Measurements from ENCODE around the gene CTTN.

CTTN gene

GRCh38 chr11:70462818-70463477 is 64.6 kb downstream of the CTTN start:
- DNase-seq (no peak), ATAC-seq (no peak)
- no peak overlapping the region for H3K27ac Mint-ChIP-seq
- peaks cover 23% of the 10 kb centered on the region for H3K4me1 Mint-ChIP-seq
- H3K9me3 Mint-ChIP-seq = no peaks in the 10 kb centered on the region
- no peak overlapping the region for H3K4me3 Mint-ChIP-seq
- H3K27me3 Mint-ChIP-seq = peaks cover 52% of the 10 kb centered on the region

DNA sequence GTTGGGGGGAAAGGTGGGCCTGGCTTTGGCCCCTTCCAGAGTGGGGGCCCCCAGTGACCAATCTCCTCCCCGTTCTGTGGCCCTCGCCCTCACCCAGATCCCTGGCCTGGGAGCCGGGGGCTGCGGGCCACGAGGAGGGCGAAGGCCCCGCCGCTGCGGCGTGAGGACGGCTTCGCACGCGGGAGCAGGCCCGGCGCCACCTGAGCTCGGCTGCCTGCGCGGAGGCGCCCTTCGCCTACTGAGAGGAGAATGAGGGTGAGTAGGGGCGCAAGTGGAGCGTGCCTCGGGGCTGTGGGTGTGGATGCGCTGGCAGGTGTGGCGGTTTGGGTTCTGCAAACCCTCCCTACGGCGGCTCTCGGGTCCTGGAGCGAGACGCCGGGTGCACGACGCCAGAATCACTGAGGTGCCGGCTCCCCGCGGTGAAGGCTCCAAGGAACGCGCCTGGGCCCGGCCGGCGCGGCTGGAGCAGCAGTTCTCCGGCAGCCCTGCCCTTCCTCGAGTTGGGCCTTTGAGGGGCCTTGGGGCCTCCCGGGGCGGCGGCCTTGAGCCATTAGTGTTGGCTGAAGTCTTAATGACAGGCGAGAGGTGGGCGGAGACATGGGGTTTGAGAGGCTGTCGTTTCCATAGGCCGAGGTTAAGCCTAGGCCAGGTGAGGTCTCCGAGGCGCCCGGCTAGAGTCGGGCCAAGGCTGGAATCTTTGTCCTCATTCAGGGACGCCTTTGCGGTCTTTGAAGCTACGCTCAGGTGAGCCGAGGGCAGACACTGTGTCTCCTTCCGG is 65.3 kb downstream of the CTTN start:
- H3K4me3 Mint-ChIP-seq = no peak overlapping the region
- no peak for DNase-seq
- H3K27ac Mint-ChIP-seq = no peak overlapping the region
- peaks cover 59% of the 10 kb centered on the region for H3K27me3 Mint-ChIP-seq
- H3K4me1 Mint-ChIP-seq = peaks cover 23% of the 10 kb centered on the region
- ATAC-seq = no peak
- H3K9me3 Mint-ChIP-seq = no peaks in the 10 kb centered on the region

DNA sequence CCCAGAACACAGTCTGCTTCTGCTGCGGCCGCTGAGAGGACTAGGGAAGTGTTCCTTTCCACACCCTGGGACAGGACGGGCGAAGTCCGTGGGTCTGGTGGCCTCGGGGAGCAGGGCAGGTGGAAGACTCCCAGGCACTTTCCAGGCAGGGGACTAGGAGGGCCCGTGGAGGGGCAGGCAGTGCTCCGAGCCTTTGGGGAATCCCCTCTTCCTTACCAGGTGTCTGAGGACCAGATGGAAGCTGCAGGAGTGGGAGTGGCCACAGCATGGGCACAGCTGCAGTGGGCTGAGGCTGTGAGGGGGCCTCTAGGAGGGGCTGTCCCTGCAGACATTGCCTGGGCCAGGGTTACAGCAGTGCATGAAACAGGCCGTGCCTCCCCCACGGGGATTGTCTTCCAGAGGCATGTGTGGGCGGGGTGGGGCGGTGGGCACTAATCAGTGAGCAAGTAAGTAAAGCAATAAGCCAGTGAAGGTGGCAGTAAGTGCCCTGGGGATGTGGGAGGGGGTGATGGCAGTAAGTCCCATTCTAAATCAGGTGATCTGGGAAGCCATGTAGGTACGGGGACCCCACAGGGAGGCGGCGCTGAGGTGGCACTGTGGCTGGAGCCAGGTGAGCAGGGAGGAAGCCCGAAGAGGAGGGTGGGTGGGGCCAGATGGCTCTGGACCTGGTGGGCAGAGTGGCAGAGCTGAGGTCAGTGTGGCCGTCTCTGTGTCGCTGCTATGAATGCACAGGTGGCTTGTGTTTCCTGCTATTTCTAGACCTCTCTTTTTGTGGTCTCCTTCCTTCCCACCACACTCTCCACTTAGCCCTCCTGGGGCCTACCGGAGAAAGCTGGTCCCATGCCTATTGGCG is 66.4 kb downstream of the CTTN start:
- no peak overlapping the region for H3K27ac Mint-ChIP-seq
- no peak overlapping the region for H3K4me3 Mint-ChIP-seq
- DNase-seq (no peak), ATAC-seq (no peak)
- H3K4me1 Mint-ChIP-seq = peaks cover 23% of the 10 kb centered on the region
- H3K9me3 Mint-ChIP-seq = no peaks in the 10 kb centered on the region
- H3K27me3 Mint-ChIP-seq = peaks cover 61% of the 10 kb centered on the region

DNA sequence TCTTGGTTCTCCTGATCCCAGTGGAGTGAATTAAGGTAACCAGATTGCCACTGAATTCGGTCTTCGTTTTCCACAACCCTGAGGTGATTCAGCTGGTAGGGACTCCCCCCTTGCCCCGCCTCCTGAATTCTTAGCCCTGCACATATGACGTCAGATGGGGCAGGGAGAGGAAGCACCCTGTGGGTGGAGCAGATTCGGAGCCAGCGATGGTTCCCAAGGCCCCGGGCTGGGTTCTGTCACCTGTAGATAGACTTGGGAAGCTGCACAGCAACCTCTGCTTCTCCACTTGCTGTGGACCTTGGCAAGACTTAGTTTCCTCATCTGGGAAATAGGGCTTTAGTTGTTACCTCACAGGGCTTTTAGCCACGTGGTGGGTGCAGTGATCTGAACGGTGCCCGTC is 67.8 kb downstream of the CTTN start:
- H3K9me3 Mint-ChIP-seq = no peaks in the 10 kb centered on the region
- peaks cover 23% of the 10 kb centered on the region for H3K4me1 Mint-ChIP-seq
- H3K4me3 Mint-ChIP-seq = no peak overlapping the region
- no peak overlapping the region for H3K27ac Mint-ChIP-seq
- peaks cover 47% of the 10 kb centered on the region for H3K27me3 Mint-ChIP-seq
- DNase-seq (no peak), ATAC-seq (no peak)

GRCh38 chr11:70466596-70466995 is 68.3 kb downstream of the CTTN start:
- DNase-seq (no peak), ATAC-seq (no peak)
- Mint-ChIP-seq H3K9me3 (no peaks in the 10 kb centered on the region), H3K4me3 (no peak overlapping the region), H3K4me1 (peaks cover 23% of the 10 kb centered on the region), H3K27me3 (peaks cover 42% of the 10 kb centered on the region), H3K27ac (no peak overlapping the region)

- peaks cover 40% of the 10 kb centered on the region for H3K27me3 Mint-ChIP-seq
- ATAC-seq (no peak), DNase-seq (peak; percentile 35)
- H3K4me1 Mint-ChIP-seq = peaks cover 23% of the 10 kb centered on the region
- no peak overlapping the region for H3K27ac Mint-ChIP-seq
- no peak overlapping the region for H3K4me3 Mint-ChIP-seq
- no peaks in the 10 kb centered on the region for H3K9me3 Mint-ChIP-seq
These were observed 69.1 kb downstream of the CTTN start for GRCh38 chr11:70467201-70468085.

GRCh38 chr11:70468256-70469195 is 70.2 kb downstream of the CTTN start:
- DNase-seq (no peak), ATAC-seq (no peak)
- Mint-ChIP-seq H3K4me3 (no peak overlapping the region), H3K9me3 (no peaks in the 10 kb centered on the region), H3K27ac (no peak overlapping the region), H3K27me3 (peaks cover 48% of the 10 kb centered on the region), H3K4me1 (peaks cover 23% of the 10 kb centered on the region)

DNA sequence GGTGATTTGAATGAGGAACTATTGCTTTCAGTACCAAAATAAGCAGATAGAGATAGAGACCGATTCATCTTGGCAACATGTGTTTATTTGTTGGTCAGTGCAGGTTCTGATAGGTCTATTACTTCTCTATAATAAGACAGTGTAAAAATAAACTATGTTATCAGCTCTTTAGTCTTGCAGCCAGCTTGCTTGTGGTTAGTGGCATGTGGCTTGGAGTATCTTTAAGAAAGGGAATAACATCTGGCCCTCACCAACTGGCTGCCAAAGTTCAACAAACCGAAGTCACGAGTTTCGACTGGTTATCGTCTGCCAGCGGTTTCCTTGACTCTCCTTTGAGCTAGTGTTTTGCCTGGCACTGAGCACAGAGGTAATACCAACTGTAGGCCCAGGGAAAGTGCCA is 71.8 kb downstream of the CTTN start:
- no peak overlapping the region for H3K27ac Mint-ChIP-seq
- ATAC-seq (no peak), DNase-seq (no peak)
- no peak overlapping the region for H3K4me3 Mint-ChIP-seq
- peaks cover 34% of the 10 kb centered on the region for H3K27me3 Mint-ChIP-seq
- no peaks in the 10 kb centered on the region for H3K9me3 Mint-ChIP-seq
- H3K4me1 Mint-ChIP-seq = peaks cover 12% of the 10 kb centered on the region

- H3K4me3 Mint-ChIP-seq = no peak overlapping the region
- DNase-seq (no peak), ATAC-seq (no peak)
- H3K9me3 Mint-ChIP-seq = no peaks in the 10 kb centered on the region
- H3K4me1 Mint-ChIP-seq = peaks cover under 1% of the 10 kb centered on the region
- H3K27me3 Mint-ChIP-seq = peaks cover 23% of the 10 kb centered on the region
- no peak overlapping the region for H3K27ac Mint-ChIP-seq
These were observed 72.9 kb downstream of the CTTN start for GRCh38 chr11:70471254-70471653.

- no peak for ATAC-seq
- H3K4me3 Mint-ChIP-seq = no peak overlapping the region
- no peak for DNase-seq
- no peak overlapping the region for H3K27ac Mint-ChIP-seq
- no peaks in the 10 kb centered on the region for H3K9me3 Mint-ChIP-seq
- peaks cover 17% of the 10 kb centered on the region for H3K27me3 Mint-ChIP-seq
- no peaks in the 10 kb centered on the region for H3K4me1 Mint-ChIP-seq
These were observed 73.9 kb downstream of the CTTN start for GRCh38 chr11:70472240-70472639.

GRCh38 chr11:70473186-70473872 is 75.0 kb downstream of the CTTN start:
- DNase-seq = no peak
- H3K27ac Mint-ChIP-seq = no peak overlapping the region
- H3K27me3 Mint-ChIP-seq = peaks cover 13% of the 10 kb centered on the region
- no peaks in the 10 kb centered on the region for H3K4me1 Mint-ChIP-seq
- no peaks in the 10 kb centered on the region for H3K9me3 Mint-ChIP-seq
- no peak overlapping the region for H3K4me3 Mint-ChIP-seq
- ATAC-seq = no peak

DNA sequence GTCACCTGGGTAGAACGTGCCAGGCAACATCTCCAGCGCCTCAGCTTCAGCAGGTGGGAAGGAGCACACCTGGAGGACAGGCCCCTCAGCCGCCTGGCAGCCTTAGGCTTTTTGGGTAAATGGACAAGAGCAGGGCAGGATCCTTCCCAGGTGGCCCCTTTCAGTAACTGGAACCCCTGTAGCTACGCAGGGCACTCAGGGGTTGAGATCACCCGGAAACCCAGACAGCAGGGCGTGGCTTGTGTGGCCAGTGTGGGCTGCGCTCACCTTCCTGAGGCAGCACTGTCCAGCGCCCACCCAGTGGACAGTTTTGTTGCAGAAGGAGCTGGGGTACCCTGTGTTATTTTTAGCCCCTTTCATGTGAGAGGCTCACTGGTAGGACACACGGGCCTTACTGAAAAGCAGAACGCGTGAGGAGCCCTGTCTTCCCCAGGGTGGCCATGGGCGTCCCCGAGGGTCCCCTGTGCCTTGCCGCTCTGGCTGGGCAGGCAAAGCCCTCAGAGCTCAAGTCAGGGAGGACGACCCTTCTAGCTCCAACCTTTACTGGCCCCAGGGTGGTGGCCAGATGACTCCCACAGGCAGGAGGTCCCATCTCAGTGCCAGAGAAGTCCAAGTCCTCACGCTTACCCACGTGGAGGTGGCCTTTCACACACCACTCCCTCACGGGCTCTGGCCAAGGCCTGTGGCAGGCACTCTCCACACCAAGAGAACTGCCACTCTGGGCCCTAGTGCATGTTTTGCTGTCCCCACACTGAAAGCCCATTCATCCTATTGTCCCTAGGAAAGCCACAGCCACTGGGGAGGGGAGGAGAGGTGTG is 75.8 kb downstream of the CTTN start:
- Mint-ChIP-seq H3K4me3 (no peak overlapping the region), H3K4me1 (no peaks in the 10 kb centered on the region), H3K27ac (no peak overlapping the region), H3K27me3 (peaks cover 8% of the 10 kb centered on the region), H3K9me3 (no peaks in the 10 kb centered on the region)
- DNase-seq (no peak), ATAC-seq (no peak)

- Mint-ChIP-seq H3K27me3 (peaks cover 8% of the 10 kb centered on the region), H3K4me1 (no peaks in the 10 kb centered on the region), H3K27ac (no peak overlapping the region), H3K9me3 (no peaks in the 10 kb centered on the region), H3K4me3 (no peak overlapping the region)
- DNase-seq (no peak), ATAC-seq (no peak)
These were observed 76.4 kb downstream of the CTTN start for GRCh38 chr11:70474710-70475109.
